Activated CD8-positive, alpha-beta memory T cell treated with anti-CD3 and anti-CD28 coated beads for 36 hours (primary cell): Measurements from ENCODE around the gene NIPAL3. TPM values are rescaled to one million over a fixed set of nuclear protein-coding genes. Genes with fewer than 3 reads are reported as not detected.
"Not testable (repeated sequence)": the region's sequence is repeated elsewhere in the genome, so short reads cannot be mapped to it uniquely, and the experiment has no call there.

Experiments
- CTCF ChIA-PET: fragments of 350-600 bp; sonication (Branson Sonifier 250); formaldehyde crosslinking; loops from one replicate; lab custom pipeline; 2021; ENCODE audit warnings: antibody characterized with exemption; lab: Charles Lee
- POLR2A ChIA-PET: fragments of 350-600 bp; sonication (Branson Sonifier 250); formaldehyde crosslinking; loops from one replicate; lab custom pipeline; 2021; ENCODE audit warnings: antibody characterized with exemption; lab: Charles Lee
- total RNA-seq, 2 experiments: library from RNA; stranded (reverse); gene quantifications; one replicate each; pipeline ENCODE4 v1.2.3, GENCODE V29; 2021

Gene NIPAL3
- total RNA-seq, 2 experiments from 2014 or later, result 34.8 to 34.9 TPM

DNA sequence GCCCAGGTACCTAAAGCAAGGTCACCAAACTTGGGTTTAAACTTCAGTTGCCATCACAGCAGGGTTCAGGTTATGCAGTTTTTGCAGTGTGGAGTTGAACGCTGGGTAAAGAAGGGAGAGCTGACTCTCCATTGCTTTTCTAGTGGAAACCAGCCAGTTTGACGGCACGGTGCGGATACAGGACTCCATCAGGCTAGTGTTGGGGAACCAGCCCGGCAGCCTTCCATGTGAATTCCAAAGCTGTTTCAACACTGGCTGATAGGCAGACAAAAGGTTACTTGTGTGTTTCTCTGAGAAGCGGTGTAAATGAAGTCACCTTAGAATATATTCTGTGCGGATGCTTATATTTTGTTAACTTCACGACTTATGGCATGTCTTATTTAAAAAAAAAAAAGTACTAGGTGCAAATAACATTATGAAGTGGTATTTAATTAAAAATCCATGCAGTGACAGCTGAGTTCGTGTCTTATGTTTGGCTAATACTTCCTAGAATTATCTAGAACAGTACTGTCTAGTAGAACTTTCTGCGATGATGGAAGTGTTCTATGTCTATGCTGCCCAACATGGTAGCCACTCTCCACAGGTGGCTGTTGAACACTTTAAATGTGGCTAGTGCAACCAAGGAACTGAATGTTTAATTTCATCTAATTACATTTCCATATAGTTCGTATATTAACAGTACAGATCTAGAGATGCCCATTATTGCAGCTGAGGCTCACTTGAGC is 57.1 kb downstream of the NIPAL3 start:
- CTCF ChIA-PET, result interaction anchor here (0.7 kb wide), 1 partner anchor 740 kb away, joined by 4 read pairs; no protein-coding TSS in a partner anchor
- POLR2A ChIA-PET, result no interaction called here

DNA sequence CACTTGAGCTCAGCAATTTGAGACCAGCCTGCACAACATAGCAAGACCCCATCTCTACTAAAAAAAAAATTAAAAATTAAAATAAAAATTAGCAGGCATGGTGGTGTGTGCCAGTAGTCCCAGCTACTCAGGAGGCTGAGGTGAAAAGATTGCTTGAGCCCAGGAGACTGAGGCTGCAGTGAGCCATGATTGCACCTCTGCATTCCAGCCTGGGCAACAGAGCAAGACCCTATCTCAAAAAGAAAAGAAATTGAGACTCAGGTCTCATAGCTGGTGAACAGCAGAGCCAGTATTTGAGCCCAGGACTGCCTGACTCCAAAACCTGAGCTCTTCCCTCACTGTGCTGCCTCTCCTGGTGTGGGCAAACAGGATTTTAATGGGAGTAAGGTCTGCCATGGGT is 58.6 kb downstream of the NIPAL3 start:
- CTCF ChIA-PET, result interaction anchor here (1.5 kb wide), 1 partner anchor 14 kb away, joined by 3 read pairs; no protein-coding TSS in a partner anchor
- POLR2A ChIA-PET, result interaction anchor here (1.1 kb wide), 1 partner anchor 113 kb away, joined by 3 read pairs; no protein-coding TSS in a partner anchor

DNA sequence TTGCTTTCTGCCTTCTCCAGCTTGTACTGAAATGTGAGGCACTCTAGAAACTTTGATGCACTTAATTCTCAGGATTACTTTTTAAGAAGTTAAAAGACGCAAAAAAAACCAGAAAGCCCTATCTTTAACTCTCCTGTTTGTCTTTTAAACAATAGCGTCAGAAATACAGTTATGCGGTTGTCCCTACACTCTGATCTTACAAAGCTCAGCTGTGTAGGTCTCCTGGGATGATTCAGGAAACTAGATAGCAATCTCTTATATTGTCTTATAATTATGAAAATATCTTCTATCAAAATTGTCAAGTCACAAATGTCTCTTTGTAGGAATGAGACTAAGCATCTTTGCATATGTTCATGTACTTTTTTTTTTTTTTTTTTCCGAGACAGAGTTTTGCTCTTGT is 60.1 kb downstream of the NIPAL3 start:
- ChIA-PET POLR2A (no interaction called here), CTCF (interaction anchor here (0.7 kb wide), 1 partner anchor 29 kb away, joined by 4 read pairs; no protein-coding TSS in a partner anchor)

DNA sequence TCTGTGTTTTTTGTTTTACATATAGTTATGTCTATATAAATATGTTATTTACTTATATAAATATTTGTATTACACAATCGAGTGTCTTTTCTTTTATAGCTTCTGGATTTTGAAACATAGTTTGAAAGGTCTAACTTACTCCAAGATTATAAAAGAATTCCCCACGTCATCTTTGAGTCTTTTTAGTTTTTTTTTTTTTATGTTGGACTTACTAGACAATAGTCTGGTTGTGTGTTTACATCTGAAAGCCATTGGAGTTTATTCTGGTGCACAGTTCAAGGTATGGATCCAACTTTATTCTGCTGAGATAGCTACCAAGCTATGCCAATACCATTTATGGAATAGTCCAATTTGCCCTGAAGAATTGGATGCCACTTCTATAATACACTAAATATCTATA is 61.0 kb downstream of the NIPAL3 start:
- POLR2A ChIA-PET, result no interaction called here

DNA sequence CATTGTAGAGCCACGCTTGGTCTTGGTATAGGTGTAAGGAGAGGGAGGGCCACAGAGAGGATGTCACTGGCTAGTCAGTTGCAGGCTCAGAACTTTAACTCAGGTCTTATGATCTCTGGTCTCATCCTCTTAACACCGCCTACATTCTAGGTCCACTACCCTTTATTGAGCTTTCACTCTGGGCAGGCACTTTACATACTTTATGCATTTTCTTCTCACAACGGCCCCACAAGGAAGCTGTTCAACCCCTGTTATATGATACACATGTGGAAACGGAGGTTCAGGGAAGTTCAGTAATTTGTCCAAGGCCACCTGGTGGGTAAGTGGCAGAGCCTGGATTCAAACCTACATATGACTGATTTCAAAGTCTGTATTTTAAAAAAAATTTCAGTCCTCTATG is 61.7 kb downstream of the NIPAL3 start:
- ChIA-PET CTCF (interaction anchor here (0.8 to 1.2 kb wide), 3 partner anchors 10 to 31 kb away, joined by 3 read pairs; no protein-coding TSS in a partner anchor), POLR2A (no interaction called here)

More for the DNA sequence above, 61.0 kb downstream of the NIPAL3 start:
- CTCF ChIA-PET, result interaction anchor here (0.7 to 1.2 kb wide), 3 partner anchors 9 to 32 kb away, joined by 3 to 4 read pairs (median 3); no protein-coding TSS in a partner anchor

DNA sequence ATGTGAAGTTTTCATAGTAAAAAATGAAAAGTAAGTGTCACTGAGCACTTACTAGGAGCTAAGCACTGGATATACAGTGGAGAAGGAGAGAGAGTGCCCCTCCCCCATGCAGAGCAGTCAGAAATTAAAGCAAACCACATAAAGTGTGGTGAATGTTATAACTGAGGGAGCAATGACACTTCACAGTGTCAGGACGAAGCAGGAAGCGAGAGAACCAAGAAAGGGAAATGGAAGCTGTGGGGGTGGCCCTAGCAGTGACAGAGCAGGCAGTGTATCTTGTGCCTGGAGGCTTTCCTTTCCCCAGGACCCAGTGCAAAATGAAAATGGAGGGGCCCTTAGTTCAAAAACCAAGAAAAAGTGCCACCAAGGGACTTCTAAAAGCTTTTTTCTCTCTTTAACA is 65.5 kb downstream of the NIPAL3 start:
- POLR2A ChIA-PET, result interaction anchor here (0.6 to 1.2 kb wide), 3 partner anchors 20 to 154 kb away, joined by 3 to 5 read pairs (median 3); partner anchors contain the start of gene RCAN3
- CTCF ChIA-PET, result interaction anchor here (1.0 to 1.8 kb wide), 3 partner anchors 20 to 55 kb away, joined by 3 to 10 read pairs (median 8); no protein-coding TSS in a partner anchor

DNA sequence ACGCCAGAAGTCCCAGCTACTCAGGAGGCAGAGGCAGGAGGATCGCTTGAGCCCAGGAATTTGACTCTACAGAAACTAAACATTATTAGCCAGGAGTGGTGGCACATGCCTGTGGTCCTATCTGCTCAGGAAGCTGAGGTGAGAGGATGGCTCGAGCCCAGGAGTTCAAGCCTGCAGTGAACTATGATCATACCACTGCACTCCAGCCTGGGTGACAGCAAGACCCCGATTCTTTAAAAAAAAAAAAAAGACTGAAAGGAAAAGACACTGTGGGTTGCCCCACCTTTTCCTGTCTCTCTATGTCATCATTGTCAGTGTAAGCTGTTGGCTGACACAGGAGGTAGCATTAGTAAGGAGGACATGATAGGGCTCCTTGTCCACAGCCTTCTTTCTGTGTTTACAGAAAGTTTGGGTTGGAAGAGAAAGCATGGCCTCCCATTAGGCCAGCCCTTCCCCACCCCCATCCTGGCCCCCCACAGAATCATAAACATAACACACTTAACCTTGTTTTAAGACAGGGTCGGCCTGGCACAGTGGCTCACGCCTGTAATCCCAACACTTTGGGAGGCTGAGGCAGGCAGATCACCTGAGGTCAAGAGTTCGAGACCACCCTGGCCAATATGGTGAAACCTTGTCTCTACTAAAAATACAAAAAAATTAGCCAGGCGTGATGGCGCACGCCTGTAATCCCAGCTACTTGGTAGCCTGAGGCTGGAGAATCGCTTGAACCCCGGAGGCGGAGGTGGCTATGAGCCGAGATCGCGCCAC is 66.4 kb downstream of the NIPAL3 start:
- ChIA-PET CTCF (interaction anchor here (0.6 to 1.8 kb wide), 5 partner anchors 19 to 323 kb away, joined by 3 to 10 read pairs (median 3); partner anchors contain the start of gene STPG1), POLR2A (interaction anchor here (0.7 to 1.0 kb wide), 3 partner anchors 19 to 20 kb away, joined by 3 to 4 read pairs (median 3); no protein-coding TSS in a partner anchor)

DNA sequence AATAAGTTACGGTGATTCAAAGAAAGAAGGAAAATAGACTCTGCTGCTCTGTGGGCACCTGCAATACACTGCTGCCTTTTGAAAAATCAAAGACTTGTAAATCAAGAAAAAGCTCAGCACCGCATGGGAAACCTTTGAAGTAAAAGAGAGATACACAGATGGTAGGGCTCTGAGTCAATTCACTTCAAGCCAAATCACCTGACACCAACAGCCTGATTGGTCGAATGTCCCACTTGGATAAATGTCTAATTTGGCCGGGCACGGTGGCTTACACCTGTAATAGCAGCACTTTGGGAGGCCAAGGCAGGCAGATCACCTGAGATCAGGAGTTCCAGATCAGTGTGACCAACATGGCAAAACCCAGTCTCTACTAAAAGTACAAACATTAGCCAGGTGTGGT is 67.8 kb downstream of the NIPAL3 start:
- ChIA-PET POLR2A (interaction anchor here (0.8 kb wide), 1 partner anchor 19 kb away, joined by 4 read pairs; the partner anchor contains the start of gene RCAN3), CTCF (no interaction called here)

DNA sequence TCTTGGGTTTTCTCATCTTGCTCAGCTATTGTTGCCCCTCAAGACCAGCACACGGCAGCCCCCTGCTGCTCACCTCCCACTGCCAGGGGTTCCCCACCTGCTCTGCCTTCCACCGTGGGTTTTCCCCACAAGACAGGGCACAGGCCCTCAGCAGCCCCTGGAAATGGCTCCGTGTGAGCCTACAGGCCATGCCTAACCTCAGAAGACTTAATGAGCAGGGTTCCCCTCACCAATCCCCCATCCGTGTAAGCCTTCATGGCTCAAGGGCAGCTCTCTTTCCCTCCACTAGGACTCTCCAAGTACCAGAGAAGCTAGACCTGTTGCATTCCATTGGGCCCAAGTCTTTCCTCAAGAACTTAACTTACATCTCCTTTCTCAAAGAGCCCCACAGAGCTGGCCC is 68.6 kb downstream of the NIPAL3 start:
- ChIA-PET POLR2A (interaction anchor here (0.8 to 1.2 kb wide), 3 partner anchors 18 to 69 kb away, joined by 4 read pairs; partner anchors contain the start of genes NIPAL3 and RCAN3), CTCF (interaction anchor here (0.6 to 1.0 kb wide), 2 partner anchors 12 to 100 kb away, joined by 4 to 5 read pairs; no protein-coding TSS in a partner anchor)

DNA sequence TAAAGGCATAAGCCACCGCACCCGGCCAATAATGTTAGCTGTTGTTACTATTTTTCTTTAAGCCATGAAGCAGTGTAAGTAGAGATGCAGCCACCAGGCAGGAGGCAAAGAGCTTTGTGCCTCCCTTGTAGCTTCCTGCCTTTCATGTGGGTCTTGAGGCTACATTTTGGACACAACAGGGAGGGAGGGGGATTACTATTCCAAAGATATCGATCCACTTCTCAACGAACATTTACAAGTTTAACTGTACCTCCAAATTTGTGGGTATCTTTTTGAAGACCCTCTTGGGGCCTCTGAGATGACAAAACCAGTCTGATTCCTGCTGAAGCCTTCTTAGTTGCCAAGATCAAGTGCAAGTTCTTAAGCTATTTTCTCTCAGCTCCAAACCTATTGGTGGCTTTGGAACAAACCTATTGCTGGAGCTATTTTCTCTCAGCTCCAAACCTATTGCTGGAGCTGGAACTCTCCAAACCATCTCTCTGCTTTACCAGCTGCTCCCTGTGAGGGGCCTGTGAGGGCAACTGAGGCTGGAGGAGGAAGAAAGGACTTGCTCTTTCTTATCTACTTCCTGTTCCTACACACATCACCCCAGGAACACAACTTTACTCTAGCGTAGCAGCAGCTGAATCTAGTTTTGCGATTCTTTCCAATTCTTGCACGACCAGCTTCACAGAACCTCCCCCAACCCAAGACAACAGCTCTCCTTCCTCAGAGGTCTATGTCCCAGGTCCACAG is 70.9 kb downstream of the NIPAL3 start:
- CTCF ChIA-PET, result interaction anchor here (1.2 kb wide), 1 partner anchor 54 kb away, joined by 4 read pairs; no protein-coding TSS in a partner anchor
- POLR2A ChIA-PET, result interaction anchor here (1.6 to 1.8 kb wide), 2 partner anchors 17 to 49 kb away, joined by 5 to 6 read pairs; no protein-coding TSS in a partner anchor

DNA sequence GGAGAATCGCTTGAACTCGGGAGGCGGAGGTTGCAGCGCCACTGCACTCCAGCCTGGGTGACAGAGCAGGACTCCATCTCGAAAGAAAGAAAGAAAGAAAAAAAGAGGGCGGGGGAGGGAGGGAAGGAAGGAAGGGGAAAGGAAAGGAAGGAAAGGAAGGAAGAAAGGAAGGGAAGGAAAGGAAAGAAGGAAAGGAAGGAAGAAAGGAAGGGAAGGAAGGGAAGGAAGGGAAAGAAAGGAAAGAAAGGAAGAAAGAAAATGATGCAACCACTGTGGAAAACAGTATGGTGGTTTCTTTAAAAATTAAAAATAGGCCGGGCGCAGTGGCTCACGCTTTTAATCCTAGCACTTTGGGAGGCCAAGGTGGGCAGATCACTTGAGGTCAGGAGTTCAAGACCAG is 71.9 kb downstream of the NIPAL3 start:
- ChIA-PET CTCF (interaction anchor here (1.7 to 2.1 kb wide), 2 partner anchors 14 to 72 kb away, joined by 5 to 7 read pairs; partner anchors contain the start of gene NIPAL3), POLR2A (interaction anchor here (1.6 kb wide), 1 partner anchor 16 kb away, joined by 5 read pairs; no protein-coding TSS in a partner anchor)

DNA sequence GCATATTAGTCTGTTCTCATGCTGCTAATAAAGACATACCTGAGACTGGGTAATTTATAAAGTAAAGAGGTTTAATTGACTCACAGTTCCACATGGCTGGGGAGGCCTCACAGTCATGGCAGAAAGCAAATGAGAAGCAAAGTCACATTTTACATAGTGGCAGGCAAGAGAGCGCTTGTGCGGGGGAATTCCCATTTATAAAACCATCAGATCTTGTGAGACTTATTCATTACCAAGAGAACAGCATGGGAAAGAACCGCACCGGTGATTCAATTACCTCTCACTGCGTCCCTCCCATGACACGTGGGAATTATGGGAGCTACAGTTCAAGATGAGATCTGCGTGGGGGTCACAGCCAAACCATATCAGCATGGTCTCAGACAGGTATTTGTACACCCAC is 72.6 kb downstream of the NIPAL3 start:
- POLR2A ChIA-PET, result interaction anchor here (0.5 kb wide), 1 partner anchor 299 kb away, joined by 3 read pairs; no protein-coding TSS in a partner anchor

DNA sequence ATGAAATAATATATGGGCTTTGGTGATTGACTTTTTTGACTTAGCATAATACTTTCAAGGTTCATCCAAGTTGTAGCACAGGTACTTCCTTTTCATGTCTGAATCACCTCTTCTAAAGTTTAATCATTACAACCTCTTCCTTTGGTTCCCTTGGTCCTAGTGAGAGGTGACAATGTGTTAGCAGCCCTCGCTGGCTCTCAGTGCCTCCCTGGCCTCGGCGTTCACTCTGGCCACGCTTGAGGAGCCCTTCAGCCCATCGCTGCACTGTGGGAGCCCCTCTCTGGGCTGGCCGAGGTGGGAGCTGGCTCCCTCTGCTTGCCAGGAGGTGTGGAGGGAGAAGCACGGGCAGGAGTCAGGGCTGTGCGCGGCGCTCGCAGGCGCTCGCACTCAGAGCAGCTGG is 74.1 kb downstream of the NIPAL3 start:
- CTCF ChIA-PET, result interaction anchor here (1.7 kb wide), 1 partner anchor 12 kb away, joined by 6 read pairs; no protein-coding TSS in a partner anchor
- POLR2A ChIA-PET, result interaction anchor here (1.4 kb wide), 1 partner anchor 12 kb away, joined by 3 read pairs; the partner anchor contains the start of gene RCAN3

More for the DNA sequence above, 72.6 kb downstream of the NIPAL3 start:
- CTCF ChIA-PET, result interaction anchor here (0.6 to 2.1 kb wide), 4 partner anchors 14 to 577 kb away, joined by 4 to 7 read pairs (median 4); partner anchors contain the start of gene NIPAL3

DNA sequence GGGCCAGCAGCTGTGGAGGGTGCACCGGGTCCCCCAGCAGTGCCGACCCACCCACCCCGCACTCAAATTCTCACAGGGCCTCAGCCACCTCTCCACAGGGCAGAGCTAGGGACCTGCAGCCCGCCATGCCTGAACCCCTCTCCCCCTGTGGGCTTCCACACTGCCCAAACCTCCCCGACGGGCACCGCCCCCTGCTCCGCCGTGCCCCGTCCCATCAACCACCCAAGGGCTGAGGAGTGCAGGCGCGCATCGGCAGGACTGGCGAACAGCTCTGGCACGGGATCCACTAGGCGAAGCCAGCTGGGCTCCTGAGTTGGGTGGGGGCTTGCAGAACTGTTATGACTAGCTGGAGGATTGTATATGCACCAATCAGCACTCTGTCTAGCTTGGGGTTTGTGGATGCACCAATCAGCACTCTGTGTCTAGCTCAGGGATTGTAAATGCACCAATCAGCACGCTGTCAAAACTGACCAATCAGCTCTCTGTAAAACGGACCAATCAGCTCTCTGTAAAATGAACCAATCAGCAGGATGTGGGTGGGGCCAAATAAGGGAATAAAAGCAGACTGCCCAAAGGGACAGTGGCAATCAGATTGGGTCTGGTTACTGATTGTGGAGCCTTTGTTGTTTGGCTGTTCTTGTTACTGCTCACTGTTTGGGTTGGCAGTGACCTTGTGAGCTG is 74.6 kb downstream of the NIPAL3 start:
- POLR2A ChIA-PET, result interaction anchor here (1.4 kb wide), 1 partner anchor 12 kb away, joined by 3 read pairs; the partner anchor contains the start of gene RCAN3
- CTCF ChIA-PET, result interaction anchor here (1.7 kb wide), 1 partner anchor 11 kb away, joined by 6 read pairs; no protein-coding TSS in a partner anchor

DNA sequence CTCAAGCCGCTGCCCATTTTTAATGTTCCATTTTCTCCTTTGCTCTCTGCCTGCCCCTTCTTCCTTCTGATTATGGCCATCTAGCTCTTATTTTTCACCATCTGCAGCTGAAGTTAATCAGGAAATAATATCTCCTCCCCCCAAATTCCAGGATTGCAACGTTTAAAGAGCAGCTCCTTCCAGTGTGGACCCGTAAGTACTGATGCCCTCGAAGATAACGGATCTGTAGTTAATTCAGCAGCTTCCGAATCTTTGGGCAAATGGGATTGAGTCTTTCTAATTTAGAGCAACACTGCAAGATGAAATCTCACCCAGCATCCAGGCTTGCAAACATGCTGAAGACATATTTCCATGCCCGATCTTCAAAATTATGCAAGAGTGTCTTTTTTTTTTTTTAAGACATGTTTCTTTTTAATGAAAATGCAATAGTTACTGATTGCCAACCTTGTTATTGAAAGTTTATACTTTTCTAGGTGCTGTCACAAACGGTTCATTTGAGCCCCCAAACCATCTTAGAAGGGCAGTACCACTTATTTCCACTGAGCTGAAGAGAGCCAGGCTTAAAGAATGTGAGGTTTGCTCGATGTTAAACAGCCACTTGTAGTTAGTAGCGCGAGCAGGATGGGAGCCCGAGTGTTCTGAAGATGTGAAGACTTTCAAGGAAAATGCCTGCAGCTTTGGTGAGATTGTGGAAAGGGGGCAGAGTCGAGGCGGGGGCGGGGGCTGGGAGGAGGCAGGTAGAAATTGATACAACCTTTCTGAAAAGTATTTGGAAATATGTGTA is 76.2 kb downstream of the NIPAL3 start:
- ChIA-PET CTCF (interaction anchor here (0.9 to 1.6 kb wide), 4 partner anchors 10 to 168 kb away, joined by 3 to 6 read pairs (median 4); no protein-coding TSS in a partner anchor), POLR2A (interaction anchor here (0.7 kb wide), 1 partner anchor 65 kb away, joined by 5 read pairs; no protein-coding TSS in a partner anchor)

DNA sequence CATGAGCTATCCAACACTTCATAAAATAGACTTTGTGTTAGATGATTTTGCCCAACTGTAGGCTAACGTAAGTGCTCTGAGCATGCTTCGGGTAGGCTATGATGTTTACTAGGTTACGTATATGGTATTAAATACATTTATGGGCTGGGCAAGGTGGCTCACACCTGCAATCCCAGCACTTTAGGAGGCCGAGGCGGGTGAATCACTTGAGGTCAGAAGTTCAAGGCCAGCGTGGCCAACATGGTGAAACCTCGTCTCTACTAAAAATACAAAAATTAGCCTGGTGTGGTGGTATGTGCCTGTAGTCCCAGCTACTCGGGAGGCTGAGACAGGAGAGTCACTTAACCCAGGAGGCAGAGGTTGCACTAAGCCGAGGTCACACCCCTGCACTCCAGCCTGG is 77.3 kb downstream of the NIPAL3 start:
- CTCF ChIA-PET, result interaction anchor here (0.9 kb wide), 1 partner anchor 9 kb away, joined by 5 read pairs; no protein-coding TSS in a partner anchor
- POLR2A ChIA-PET, result not testable (repeated sequence)
